ENCODE data around the gene LRMDA.

LRMDA gene

DNA sequence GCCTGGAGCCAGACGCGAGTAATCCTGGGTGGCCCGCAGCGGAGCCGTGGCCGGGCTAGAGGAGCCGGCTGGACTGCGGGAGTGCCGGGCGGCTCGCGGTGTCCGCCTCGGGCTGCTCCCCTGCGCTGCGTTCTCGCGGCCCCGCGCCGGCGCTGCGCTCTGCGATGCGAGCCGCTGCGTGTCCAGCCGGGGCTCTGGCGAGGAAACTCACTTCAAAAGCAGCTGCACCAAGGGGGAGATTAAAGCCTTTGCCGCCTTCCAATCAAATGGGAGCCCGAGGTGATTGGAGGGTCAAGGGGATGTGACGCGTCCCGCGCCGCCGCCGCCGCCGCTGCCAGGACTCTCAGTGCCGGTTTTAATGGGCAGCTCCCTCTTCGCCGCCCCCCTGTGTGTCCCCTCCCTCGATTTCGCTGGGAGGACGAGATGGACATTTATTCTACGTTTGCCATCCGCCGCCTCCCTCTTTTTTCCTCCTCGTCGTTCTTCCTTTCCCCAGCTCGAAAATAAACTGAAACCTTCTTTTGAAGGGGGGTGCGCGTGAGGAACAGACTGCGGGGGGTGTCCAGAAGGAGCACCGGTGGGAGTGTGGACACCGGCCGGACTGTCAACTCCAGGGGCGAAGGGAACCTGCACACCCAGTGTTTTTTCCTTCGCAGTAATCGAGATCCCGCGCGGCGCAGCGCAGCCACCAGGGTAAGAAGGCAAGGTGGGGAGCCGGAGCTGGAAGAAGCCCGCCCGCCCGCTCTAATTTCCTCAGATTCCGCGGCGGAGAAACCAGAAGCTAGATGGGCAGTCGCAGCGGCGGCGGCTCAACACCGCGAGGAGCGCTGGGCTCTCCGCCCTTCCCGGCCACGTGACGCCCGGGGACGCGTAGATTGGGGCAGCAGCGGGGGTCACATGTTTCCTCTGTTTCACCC, 29.6 kb upstream of the LRMDA start, which contains the start of gene ZNF503:
ZNF503 (minus strand) TSS at position 196 of the 917 bp plus-strand sequence. CDS start 345 bp downstream, outside the sequence.
- peak; percentile 95 for DNase-seq (ENCODE audit: low read depth)
- peak within 1 kb of the TSS; percentile 98 for H3K4me3 ChIP-seq (ENCODE audit: low read depth, low read length)

- no peak for DNase-seq (ENCODE audit: low read depth)
- peak overlapping the region; percentile 98 for H3K4me3 ChIP-seq (ENCODE audit: low read depth, low read length)
These were observed 28.8 kb upstream of the LRMDA start for GRCh38 chr10:75402486-75403143.

DNA sequence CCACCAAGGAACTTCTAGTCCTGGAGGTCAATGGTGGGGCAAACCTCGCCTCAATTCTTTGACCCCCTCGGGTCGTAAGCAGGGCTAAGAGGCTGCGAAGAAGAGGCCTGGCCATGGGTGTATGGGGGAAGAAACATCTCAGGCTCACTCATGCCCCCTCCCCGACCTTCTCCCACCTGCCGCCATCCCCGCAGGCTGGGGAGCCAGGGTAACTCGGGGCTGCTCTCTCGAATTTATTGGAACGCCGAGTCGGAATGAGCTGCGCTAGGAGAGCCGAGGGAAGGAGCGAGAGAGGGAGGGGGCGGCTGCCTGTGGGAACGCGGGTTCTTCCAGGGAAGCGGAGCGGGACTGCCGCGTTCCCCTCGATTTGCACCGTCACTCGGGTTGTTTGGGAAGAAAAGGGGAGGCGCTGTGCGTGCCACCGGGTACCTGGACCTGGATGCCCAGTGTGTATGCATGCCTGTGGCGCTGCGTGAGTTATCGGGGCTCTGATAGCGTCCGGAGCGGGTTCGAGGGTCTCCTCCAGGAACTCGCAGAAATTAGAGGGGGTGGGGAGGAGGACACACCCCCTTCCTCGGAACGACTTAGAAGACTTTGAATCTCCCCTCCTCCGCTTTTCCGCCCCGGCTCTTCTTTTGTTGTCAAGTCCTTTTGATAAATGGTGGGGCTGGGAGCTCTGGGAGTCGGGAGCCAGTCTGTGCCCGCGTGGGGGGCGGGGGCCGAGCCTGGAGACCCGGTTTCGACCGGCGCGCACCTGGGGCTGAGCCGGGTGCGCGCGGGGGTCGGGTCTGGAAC, 28.1 kb upstream of the LRMDA start:
- H3K4me3 ChIP-seq (ENCODE audit: low read depth, low read length): peak overlapping the region; percentile 98
- no peak for DNase-seq (ENCODE audit: low read depth)

DNA sequence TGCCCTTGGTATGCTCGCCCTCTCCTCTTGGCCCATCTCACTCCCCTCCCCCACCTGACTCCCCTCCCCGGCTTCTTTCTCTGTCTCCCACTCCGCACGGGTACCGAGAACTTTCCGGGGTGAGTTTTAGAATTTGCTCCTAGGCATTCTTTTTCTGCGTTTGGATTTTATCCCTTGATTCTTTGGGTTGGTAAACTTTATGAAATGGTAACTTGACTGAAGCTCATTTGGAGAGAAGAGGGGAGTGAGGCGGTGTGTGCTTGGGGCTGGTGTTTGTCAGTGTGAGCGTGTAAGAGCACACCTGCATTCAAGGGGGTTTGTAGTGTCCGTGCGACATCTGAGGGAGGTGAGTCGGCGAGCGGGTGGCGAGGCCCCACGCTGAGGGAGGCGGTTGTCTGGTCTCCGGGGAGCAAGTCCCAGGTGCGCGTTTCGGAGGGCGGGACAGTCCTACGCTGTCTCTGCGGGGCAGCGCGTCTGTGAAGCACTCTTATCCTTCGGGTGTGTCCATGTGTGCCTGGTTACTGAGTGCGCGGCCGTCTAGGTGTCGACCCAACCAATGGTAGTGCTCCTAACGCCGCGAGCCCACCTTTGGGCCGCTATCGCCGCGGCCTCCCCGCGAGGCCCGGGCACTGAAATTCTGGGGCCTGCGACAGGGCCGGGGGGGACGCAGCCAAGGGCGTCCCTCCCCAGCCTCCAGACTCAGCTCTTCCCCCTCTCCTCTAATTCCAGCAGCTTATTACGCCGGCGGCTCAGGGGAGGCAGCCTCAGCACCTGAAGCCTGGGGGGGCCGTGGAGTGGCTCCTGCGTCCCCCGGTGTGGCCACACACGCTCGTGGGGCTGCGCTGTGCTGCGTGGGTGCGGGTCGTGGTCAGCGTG, 27.2 kb upstream of the LRMDA start:
- no peak for DNase-seq (ENCODE audit: low read depth)
- H3K4me3 ChIP-seq (ENCODE audit: low read depth, low read length): peak overlapping the region; percentile 98

DNA sequence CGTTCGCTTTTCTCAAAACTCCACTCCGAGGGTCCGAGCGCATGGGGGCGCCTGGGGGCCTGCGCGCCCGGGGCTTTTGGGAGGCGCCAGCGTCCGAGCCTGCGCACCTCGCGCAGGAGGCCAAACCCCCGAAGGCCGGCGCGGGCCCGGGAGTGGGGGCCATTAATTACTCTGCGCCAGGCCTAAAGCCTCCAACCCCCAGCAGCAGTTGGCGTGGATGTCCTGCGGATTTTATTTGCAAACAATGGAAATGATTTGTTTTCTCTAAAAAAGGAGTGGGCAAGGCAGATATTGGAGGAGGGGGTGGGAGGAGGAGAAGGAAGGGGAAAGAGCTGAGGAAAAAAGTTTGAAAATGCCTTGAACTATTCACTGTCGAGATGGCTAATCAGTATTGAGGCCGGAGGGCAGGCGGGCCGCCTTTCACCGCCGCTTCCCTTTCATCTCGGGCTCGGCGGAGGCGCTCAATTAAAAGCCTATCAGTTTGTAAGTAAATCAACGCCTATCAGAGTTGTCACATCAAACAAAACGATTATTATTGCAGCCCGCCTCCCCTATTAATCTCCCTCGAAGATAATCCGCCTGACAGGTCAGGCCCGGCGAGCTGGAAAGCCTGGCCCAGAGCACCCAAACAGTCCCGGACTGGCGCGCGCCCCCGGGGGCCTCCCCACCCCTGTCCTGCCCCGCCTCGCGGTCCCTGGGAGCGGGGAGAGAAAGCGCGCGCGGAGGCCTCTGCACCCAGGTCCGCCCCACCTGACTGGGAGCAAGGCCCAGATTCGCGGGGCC, 26.4 kb upstream of the LRMDA start:
- peak overlapping the region; percentile 98 for H3K4me3 ChIP-seq (ENCODE audit: low read depth, low read length)
- DNase-seq (ENCODE audit: low read depth): no peak

GRCh38 chr10:75405598-75406461, 25.6 kb upstream of the LRMDA start:
- H3K4me3 ChIP-seq (ENCODE audit: low read depth, low read length): no peak overlapping the region
- DNase-seq (ENCODE audit: low read depth): no peak

DNA sequence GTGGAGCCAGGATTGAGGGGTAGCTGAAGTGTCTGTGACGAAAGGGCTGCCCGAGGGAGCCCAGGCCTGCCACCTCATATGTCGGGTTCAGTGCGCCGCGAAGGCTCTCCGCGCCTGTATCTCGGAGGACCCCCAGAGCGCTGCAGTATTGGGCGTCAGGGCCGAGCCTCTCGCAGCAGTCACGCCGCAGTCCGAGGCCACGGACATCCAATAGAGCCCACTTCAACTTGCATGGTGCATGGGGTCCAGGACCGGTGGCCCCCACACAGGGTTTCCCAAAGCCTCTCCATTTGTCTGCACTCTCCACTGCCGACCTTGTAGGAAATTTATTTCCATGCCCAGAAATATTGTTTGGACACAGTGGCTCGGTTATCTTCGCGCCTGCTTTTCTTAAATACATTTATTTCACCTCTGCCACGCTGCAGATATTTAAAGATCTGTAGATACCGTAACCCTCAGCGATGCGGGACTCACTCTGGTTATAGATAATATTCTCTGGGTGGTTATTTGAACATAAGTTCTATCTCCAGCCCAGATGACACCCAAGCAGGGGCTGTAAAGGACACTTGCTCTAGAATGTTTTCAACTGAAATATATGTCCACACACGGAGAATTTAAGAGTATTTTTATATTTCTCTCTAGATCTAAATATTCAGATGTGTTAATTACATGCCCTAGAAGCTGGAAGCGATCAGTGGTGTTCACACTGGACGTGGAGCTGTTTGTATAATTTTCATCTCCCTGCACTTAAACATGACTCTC, 24.8 kb upstream of the LRMDA start:
- DNase-seq (ENCODE audit: low read depth): no peak
- no peak overlapping the region for H3K4me3 ChIP-seq (ENCODE audit: low read depth, low read length)

- no peak for DNase-seq (ENCODE audit: low read depth)
- H3K4me3 ChIP-seq (ENCODE audit: low read depth, low read length): no peak overlapping the region
These were observed 24.2 kb upstream of the LRMDA start for GRCh38 chr10:75407224-75407712.

DNA sequence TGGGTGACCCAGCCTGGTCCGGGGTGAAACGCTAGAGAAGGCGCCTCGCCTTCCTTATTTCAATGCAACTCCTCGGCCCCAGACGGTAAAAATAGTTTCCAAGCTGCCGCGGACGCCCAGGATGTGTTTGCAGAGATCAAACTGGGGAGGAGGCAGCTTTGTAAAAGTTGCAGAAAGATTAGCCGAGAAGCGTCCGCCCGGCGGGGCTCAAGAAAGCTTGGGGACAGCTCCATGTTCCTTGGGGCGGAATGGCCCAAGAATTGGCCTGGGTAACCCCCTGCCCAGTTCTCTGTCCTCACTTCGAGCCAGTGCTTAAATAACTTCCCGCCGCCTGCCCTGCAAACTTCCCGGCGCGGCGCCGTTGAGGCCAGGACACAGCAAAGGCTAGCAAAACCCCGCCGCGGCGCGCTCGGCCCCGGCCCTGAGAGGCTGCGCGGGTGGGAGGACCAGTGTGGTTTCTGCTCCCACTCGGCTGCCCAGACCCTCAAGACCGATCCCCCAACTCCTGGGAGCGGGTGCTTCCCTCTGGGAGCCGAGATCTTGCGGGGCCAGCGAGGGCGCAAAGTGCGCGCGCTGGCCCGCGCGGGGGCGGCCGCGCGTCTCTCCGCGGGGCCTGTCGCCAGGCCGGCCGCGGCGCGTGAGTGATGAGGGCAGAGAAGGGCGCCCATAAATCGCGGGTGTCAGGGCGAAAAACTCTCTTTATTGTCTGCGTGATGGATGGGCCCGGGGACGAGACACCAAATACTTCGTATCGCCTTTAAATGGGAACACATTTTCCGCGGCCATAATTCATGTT, 23.5 kb upstream of the LRMDA start:
- peak overlapping the region; percentile 65 for H3K4me3 ChIP-seq (ENCODE audit: low read depth, low read length)
- DNase-seq (ENCODE audit: low read depth): no peak

DNA sequence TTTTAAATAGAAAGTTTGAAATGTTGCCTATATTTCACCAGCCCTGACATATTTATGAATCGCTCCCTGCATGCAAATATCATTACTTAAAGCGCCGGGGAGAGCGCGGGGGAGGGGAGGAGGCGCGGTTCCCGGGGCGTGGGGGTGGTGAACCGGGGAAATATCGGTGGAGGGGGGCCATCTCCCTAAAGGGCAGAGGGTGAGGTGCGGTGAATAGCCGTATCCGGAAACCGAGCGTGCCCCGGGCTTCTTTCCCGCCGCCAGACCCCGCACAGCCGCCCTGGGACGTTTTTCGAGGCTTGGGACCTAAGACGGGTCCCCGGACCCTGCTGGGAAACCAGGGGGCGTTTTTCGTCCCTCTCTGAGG, 22.9 kb upstream of the LRMDA start:
- H3K4me3 ChIP-seq (ENCODE audit: low read depth, low read length): peak overlapping the region; percentile 65
- DNase-seq (ENCODE audit: low read depth): no peak

GRCh38 chr10:75408911-75409885, 22.2 kb upstream of the LRMDA start:
- H3K4me3 ChIP-seq (ENCODE audit: low read depth, low read length): peak overlapping the region; percentile 65
- DNase-seq (ENCODE audit: low read depth): no peak

DNA sequence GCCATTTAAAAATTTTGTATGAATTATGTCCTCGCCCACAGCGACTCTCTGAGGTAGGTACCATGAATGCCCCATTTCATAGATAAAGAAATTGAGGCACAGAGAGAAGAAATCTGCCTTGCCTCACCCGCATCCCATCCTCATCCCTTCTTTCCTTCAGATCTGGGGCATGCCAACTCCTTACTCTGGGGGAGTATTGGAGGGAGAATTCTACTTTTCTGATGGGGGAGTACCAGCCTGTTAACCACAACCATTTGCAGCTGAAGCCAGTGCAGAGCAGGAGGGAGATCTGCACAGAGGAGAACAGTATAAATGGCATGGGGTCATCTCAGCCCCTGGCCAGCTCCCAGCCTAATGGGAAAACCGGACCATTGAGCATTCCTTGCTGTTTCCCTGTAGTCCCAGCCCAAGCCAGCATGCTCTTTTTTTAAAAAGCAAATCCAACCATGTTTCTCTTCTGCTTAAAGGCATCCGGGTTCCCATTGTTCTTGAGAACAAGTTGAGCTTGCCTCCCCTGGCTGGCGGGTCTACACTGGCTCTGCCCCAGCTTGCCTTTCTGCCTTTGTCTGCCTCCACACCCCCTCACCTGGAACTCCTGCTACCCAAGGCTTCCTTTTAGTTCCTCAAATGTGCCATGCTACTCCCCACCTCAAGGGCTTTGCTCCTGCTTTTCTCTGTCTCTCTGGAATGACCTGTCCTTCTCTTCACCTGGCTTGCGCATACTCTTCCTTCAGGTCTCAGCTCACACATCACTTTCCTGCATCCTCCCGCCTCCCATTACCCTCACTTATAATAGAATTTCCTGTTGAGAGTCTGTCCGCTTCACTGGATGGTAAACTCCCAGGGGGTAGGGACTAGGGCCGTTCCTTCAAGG, 21.1 kb upstream of the LRMDA start:
- no peak overlapping the region for H3K4me3 ChIP-seq (ENCODE audit: low read depth, low read length)
- DNase-seq (ENCODE audit: low read depth): no peak

- no peak overlapping the region for H3K4me3 ChIP-seq (ENCODE audit: low read depth, low read length)
- no peak for DNase-seq (ENCODE audit: low read depth)
These were observed 16.9 kb upstream of the LRMDA start for GRCh38 chr10:75414527-75414926.

DNA sequence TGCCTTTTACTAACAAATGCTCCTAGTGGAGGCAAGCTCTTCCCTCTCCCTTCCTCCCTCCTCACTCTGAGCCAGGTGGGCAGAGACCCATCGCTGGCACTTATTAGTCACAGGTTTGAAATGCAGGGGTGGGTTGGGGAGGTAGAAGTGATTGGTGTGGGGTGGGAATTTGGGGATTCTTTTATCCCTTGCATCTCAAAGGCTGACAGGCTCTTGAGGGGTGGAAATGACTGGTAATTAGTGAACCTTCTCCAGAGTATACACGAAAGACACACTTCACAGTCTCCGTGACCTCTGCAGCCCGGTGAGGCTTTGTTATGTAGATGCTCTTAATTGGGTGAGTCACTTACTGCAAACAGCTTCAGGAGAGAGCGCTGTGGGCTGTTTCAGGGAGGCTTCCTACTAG, 13.9 kb upstream of the LRMDA start:
- DNase-seq (ENCODE audit: low read depth): no peak
- no peak overlapping the region for H3K4me3 ChIP-seq (ENCODE audit: low read depth, low read length)

Data from skeletal muscle cell (primary cell).